Uterus (tissue), 4 donors: ENCODE data around the gene FAM89B. TPM values are rescaled to one million over a fixed set of nuclear protein-coding genes. Genes with fewer than 3 reads are reported as not detected.

Experiments
- DNase-seq, 2 donors: peaks; one replicate each; pipeline ENCODE4 v3.0.0-alpha.2; 2019 to 2020
- H3K27ac ChIP-seq, 2 donors: fragments of 200-600 bp; sonication (generic); 1 replicate in 1 of 2; 2 replicates in 1 of 2; pipeline ENCODE4 v1.5.1; 2016 to 2018
- H3K27me3 ChIP-seq, 2 donors: fragments of 200-600 bp; sonication (generic); one replicate each; pipeline ENCODE4 v1.5.1; 2018 to 2019; ENCODE audit warnings: control low read depth in 1 of 2
- H3K36me3 ChIP-seq, 2 donors: fragments of 200-600 bp; sonication (generic); one replicate each; pipeline ENCODE4 v1.5.1; 2019; ENCODE audit warnings: control low read depth in 1 of 2
- H3K4me1 ChIP-seq, 2 donors: fragments of 200-600 bp; sonication (generic); one replicate each; pipeline ENCODE4 v1.5.1; 2018 to 2019; ENCODE audit warnings: control low read depth in 1 of 2
- H3K4me3 ChIP-seq, 2 donors: fragments of 200-600 bp; sonication (generic); 1 replicate in 1 of 2; 2 replicates in 1 of 2; pipeline ENCODE4 v1.5.1; 2018 to 2019; ENCODE audit warnings: mild to moderate bottlenecking in 1 of 2
- H3K9me3 ChIP-seq, 2 donors: fragments of 200-600 bp; sonication (generic); one replicate each; pipeline ENCODE4 v1.5.1; 2019; ENCODE audit warnings: control low read depth in 1 of 2
- CTCF ChIP-seq, 4 experiments: fragments of 200-600 bp in 2 of 4; fragments of 450-650 bp in 2 of 4; sonication (generic) in 2 of 4; IDR thresholded peaks; one replicate each; pipeline ENCODE4 v1.5.1; 2016 to 2019; ENCODE audit warnings: antibody characterized with exemption in 4 of 4, mild to moderate bottlenecking in 2 of 4, moderate library complexity in 1 of 4
- POLR2A ChIP-seq, 2 donors: fragments of 450-650 bp; IDR thresholded peaks; one replicate each; pipeline ENCODE4 v1.6.1; 2016; ENCODE audit warnings: antibody characterized with exemption in 2 of 2, mild to moderate bottlenecking in 1 of 2, moderate library complexity in 1 of 2
- intact Hi-C: fragments of 100-400 bp; cut with DNase I; formaldehyde crosslinking; loops from one replicate; pipeline ENCODE4 v1.15.1; 2023; ENCODE audit warnings: low total_unique reads
- total RNA-seq, 4 donors: library from RNA; depleted of rRNA in 3 of 4; stranded (reverse); fragments of >200 nt in 3 of 4; gene quantifications; one replicate each; pipeline versions ENCODE4 v1.1.0 to v1.2.4, GENCODE V29; 2014 to 2023
- donor health status: DM: yes; HTN: yes; CAD: no.

The FAM89B gene
- total RNA-seq, 4 donors from 2014 or later = 13.9 to 83.0 (median 40.8) TPM

- peaks cover 4 to 13% of the 10 kb centered on the region in 2 donors for H3K4me1 ChIP-seq
- intact Hi-C loops = no loop called here
- DNase-seq = no peak
- no peak for TF ChIP-seq POLR2A (IDR thresholded peaks at IDR 0.05)
- no peak for TF ChIP-seq CTCF (IDR thresholded peaks at IDR 0.05)
- no peaks in the 10 kb centered on the region for H3K36me3 ChIP-seq
- no peaks in the 10 kb centered on the region for H3K27me3 ChIP-seq
- H3K9me3 ChIP-seq = no peaks in the 10 kb centered on the region
- no peak overlapping the region for H3K4me3 ChIP-seq
- peak overlapping the region in 1 of 2 donors; percentile 11 for H3K27ac ChIP-seq
Observed at GRCh38 chr11:65565624-65566453, 6.5 kb upstream of the FAM89B start.

DNA sequence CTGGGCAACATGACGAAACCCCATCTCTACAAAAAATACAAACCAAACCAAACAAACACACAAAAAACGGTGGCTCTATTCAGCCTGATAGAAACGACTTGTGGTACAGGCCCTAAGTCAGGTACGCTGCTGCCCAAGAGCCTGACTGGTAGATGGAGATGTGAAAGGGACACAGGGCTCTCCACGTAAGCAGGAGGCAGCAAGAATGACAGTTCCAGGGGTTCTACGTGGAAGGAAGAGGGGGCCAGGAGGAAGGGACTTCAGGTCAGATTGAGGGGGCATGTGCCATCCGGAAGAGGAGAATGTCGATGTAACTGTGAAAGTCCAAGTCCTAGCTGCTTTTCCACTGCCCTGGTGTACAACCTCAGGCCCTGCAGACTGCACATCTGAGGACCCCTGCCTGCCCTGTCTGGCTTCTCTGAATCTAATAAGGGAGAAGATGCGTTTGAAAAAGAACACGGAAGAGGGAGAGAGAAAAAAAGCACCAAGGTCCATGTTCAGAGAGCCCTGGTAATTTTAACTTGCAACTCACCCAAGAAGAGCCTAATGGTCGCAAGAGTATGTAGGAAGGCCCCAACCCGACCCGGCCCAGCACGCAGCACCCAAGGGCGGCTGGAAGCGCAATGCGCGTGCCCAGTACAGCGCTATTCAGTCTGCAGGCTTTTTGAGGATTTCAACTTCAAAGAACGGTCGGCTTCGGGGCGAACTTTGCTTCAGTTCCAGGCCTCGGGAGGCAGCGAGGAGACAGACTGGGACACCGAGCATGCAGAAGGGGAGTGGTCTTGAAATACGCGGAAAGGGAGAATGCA lies 3.0 kb upstream of the FAM89B start:
- Histone ChIP-seq H3K27me3 (no peaks in the 10 kb centered on the region), H3K4me3 (peak overlapping the region; percentile 96), H3K4me1 (peaks cover 12 to 33% of the 10 kb centered on the region in 2 donors), H3K36me3 (no peaks in the 10 kb centered on the region), H3K9me3 (no peaks in the 10 kb centered on the region), H3K27ac (peak overlapping the region; percentile 84 to 92)
- no peak for DNase-seq
- TF ChIP-seq CTCF (IDR thresholded peaks at IDR 0.05) = no peak
- TF ChIP-seq POLR2A (IDR thresholded peaks at IDR 0.05) = no peak
- intact Hi-C loops = no loop called here

DNA sequence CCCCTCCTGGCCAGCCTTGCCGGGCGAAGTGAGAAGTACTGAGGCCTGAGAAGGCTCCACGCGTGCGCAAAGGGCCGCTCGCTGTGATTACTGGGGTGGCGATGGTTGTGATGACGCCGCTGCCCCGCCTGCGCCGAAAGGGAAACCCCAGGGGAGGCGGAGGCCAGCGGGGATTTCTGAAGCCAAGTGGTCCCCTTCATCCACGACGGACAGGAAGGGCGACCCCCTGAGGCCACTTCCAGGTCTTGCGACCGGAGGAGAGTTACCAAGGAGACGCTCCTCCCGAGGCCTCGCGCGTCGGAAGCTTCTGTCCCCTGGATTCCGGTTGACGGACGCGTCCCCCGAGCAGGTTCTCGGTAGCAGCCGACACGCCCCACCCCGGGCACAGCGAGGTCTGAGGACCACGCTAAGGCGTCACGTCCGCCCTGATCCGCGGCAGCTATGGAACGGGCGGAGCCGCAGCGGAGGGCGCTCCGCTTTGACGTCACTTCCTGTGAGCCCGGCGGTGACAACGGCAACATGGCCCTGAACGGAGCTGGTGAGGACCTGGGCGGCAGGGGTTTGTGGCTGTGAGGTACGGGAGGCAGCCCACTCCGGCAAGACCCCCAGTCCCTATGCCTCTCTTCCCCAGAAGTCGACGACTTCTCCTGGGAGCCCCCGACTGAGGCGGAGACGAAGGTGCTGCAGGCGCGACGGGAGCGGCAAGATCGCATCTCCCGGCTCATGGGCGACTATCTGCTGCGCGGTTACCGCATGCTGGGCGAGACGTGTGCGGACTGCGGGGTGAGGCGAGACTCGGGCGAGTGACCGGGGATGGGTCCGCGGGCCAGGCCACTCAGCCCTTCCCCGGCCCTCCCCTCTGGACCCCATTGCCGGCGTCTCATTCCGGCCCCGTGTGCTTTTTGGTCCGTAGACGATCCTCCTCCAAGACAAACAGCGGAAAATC lies 2.1 kb upstream of the FAM89B start, which contains the start of gene ZNRD2:
ZNRD2 (plus strand) TSS at position 505 of the 946 bp plus-strand sequence; CDS start at position 520, 15 bp downstream.
- no peaks in the 10 kb centered on the region for H3K36me3 ChIP-seq
- TF ChIP-seq CTCF (IDR thresholded peaks at IDR 0.05) = peak; percentile 33 to 61 (median 46)
- TF ChIP-seq POLR2A (IDR thresholded peaks at IDR 0.05) = peak; percentile 22 to 83
- intact Hi-C loops = no loop called here
- H3K9me3 ChIP-seq = no peaks in the 10 kb centered on the region
- no peaks in the 10 kb centered on the region for H3K27me3 ChIP-seq
- H3K4me3 ChIP-seq = peak within 1 kb of the TSS; percentile 96
- peak within 1 kb of the TSS; percentile 84 to 92 for H3K27ac ChIP-seq
- H3K4me1 ChIP-seq = peaks cover 12 to 33% of the 10 kb centered on the region in 2 donors
- peak; percentile 98 for DNase-seq

DNA sequence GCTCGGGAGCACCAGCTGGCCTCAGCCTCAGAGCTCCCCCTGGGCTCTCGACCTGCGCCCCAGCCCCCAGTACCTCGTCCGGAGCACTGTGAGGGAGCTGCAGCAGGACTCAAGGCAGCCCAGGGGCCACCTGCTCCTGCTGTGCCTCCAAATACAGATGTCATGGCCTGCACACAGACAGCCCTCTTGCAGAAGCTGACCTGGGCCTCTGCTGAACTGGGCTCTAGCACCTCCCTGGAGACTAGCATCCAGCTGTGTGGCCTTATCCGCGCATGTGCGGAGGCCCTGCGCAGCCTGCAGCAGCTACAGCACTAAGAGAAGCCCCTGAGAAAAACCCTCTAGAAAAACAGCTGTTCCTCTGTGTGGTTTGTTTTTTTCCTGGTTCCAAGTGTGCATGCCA lies 918 bp upstream of the FAM89B start:
- TF ChIP-seq CTCF (IDR thresholded peaks at IDR 0.05) (no peak), POLR2A (IDR thresholded peaks at IDR 0.05) (no peak)
- peak overlapping the region in 1 of 2 donors; percentile 96 for H3K4me3 ChIP-seq
- H3K4me1 ChIP-seq = peaks cover 12 to 37% of the 10 kb centered on the region in 2 donors
- DNase-seq = no peak
- no peaks in the 10 kb centered on the region for H3K9me3 ChIP-seq
- H3K27ac ChIP-seq = peak overlapping the region; percentile 84 to 92
- no peaks in the 10 kb centered on the region for H3K27me3 ChIP-seq
- intact Hi-C loops = no loop called here
- H3K36me3 ChIP-seq = no peaks in the 10 kb centered on the region
